ENCODE results near the gene DCXR.

DNA sequence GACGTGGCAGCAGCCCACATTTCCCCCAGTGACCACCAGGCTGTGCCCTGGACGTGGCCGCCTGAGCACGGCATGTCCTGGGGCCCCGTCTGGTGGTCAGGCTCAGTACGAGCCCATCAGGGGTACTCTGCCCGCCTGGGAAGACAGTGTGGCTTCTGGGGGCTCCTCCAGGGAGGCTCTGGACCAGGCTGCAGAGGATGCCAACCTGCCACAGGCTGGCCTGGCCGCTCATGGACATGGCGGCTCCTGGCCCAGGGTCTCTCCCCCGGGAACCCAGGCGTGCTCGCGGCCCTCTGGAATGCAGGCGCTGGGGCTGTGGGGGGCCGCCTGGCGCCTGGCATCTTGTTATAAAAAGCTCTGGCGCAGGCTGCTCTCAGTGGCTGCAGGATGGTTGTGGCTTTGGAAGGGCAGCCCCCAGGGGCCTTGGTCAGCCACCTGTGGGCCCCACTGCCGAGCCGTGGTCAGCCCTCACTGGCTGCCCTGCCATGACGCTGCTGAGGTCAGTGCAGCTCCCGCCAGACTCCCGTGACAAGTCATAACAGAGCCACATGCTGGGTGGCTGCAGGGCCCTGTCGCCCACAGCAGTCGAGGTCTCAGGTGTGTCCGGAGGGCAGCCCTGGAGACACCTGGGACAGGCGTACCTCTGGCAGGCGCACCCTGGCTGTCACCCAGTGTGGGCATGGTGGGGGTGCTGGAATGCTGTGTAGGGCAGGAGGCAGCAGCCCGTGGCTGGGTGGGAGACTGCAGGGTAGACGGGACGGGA, 29.8 kb downstream of the DCXR start:
- TF ChIP-seq, protein P1, sequence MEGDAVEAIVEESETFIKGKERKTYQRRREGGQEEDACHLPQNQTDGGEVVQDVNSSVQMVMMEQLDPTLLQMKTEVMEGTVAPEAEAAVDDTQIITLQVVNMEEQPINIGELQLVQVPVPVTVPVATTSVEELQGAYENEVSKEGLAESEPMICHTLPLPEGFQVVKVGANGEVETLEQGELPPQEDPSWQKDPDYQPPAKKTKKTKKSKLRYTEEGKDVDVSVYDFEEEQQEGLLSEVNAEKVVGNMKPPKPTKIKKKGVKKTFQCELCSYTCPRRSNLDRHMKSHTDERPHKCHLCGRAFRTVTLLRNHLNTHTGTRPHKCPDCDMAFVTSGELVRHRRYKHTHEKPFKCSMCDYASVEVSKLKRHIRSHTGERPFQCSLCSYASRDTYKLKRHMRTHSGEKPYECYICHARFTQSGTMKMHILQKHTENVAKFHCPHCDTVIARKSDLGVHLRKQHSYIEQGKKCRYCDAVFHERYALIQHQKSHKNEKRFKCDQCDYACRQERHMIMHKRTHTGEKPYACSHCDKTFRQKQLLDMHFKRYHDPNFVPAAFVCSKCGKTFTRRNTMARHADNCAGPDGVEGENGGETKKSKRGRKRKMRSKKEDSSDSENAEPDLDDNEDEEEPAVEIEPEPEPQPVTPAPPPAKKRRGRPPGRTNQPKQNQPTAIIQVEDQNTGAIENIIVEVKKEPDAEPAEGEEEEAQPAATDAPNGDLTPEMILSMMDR (IDR thresholded peaks at IDR 0.05; ENCODE audit: borderline replicate concordance, extremely low read depth, low read length, poor library complexity, severe bottlenecking) = no peak
- TF ChIP-seq EZH2 (IDR thresholded peaks at IDR 0.05; ENCODE audit: borderline replicate concordance, low read depth, low read length, severe bottlenecking) = no peak
